H9 (cell line): ENCODE data around the gene ARHGAP15. TPM values are rescaled to one million over a fixed set of nuclear protein-coding genes. Genes with fewer than 3 reads are reported as not detected.

ENCODE experiments used
- DNase-seq: peaks from one replicate; pipeline ENCODE4 v3.0.0-alpha.2; 2017
- H2AFZ ChIP-seq: one replicate; pipeline ENCODE4 v1.6.1; 2013; ENCODE audit warnings: mild to moderate bottlenecking, low read length, control low read depth, moderate library complexity
- H2AK5ac ChIP-seq: 2 replicates; pipeline ENCODE4 v1.6.1; 2013; ENCODE audit warnings: low read length, control low read depth, mixed read lengths; ENCODE audit not compliant: insufficient read length
- H2BK120ac ChIP-seq: one replicate; pipeline ENCODE4 v1.6.1; 2013; ENCODE audit warnings: low read depth, mild to moderate bottlenecking, low read length, control low read depth, inconsistent platforms; ENCODE audit not compliant: poor library complexity, severe bottlenecking
- H2BK12ac ChIP-seq: 2 replicates; pipeline ENCODE4 v1.6.1; 2013; ENCODE audit warnings: low read length, control low read depth, mixed read lengths, low read depth; ENCODE audit not compliant: insufficient read length
- H2BK15ac ChIP-seq: 2 replicates; pipeline ENCODE4 v1.6.1; 2013; ENCODE audit warnings: low read depth, low read length, control low read depth
- H2BK20ac ChIP-seq: one replicate; pipeline ENCODE4 v1.6.1; 2013; ENCODE audit warnings: low read depth, mild to moderate bottlenecking, low read length, control low read depth, inconsistent platforms; ENCODE audit not compliant: poor library complexity, severe bottlenecking
- H2BK5ac ChIP-seq: 2 replicates; pipeline ENCODE4 v1.6.1; 2013; ENCODE audit warnings: low read length, control low read depth, mixed read lengths; ENCODE audit not compliant: insufficient read length
- H3K14ac ChIP-seq: 2 replicates; pipeline ENCODE4 v1.6.1; 2013; ENCODE audit warnings: low read length, control low read depth; ENCODE audit not compliant: insufficient read depth
- H3K18ac ChIP-seq: 2 replicates; pipeline ENCODE4 v1.6.1; 2013; ENCODE audit warnings: low read depth, mild to moderate bottlenecking, mixed read lengths, low read length, control low read depth; ENCODE audit not compliant: insufficient read length
- H3K23ac ChIP-seq: 2 replicates; pipeline ENCODE4 v1.6.1; 2013; ENCODE audit warnings: low read length, control low read depth, mixed read lengths, low read depth; ENCODE audit not compliant: insufficient read length
- H3K23me2 ChIP-seq: 2 replicates; pipeline ENCODE4 v1.6.1; 2013; ENCODE audit warnings: low read depth, mild to moderate bottlenecking, mixed read lengths, low read length, control low read depth; ENCODE audit not compliant: insufficient read length, poor library complexity, severe bottlenecking
- H3K27ac ChIP-seq: 2 replicates; pipeline ENCODE4 v1.5.1; 2013; ENCODE audit warnings: low read length, control low read depth, mixed read lengths, low read depth; ENCODE audit not compliant: insufficient read length
- H3K27me3 ChIP-seq: 2 replicates; pipeline ENCODE4 v1.6.1; 2013; ENCODE audit warnings: low read length, control low read depth, inconsistent platforms; ENCODE audit not compliant: insufficient read depth
- H3K4ac ChIP-seq: 2 replicates; pipeline ENCODE4 v1.6.1; 2013; ENCODE audit warnings: low read depth, mild to moderate bottlenecking, control low read depth, inconsistent platforms, low read length, moderate library complexity
- H3K4me1 ChIP-seq: 2 replicates; pipeline ENCODE4 v1.6.1; 2013; ENCODE audit warnings: low read length, control low read depth, inconsistent platforms; ENCODE audit not compliant: insufficient read depth
- H3K4me2 ChIP-seq: 2 replicates; pipeline ENCODE4 v1.6.1; 2013; ENCODE audit warnings: low read length, control low read depth, mixed read lengths; ENCODE audit not compliant: insufficient read length, insufficient read depth
- H3K56ac ChIP-seq: 2 replicates; pipeline ENCODE4 v1.6.1; 2013; ENCODE audit warnings: low read depth, mild to moderate bottlenecking, mixed read lengths, low read length, control low read depth; ENCODE audit not compliant: insufficient read length
- H3K79me1 ChIP-seq: 2 replicates; pipeline ENCODE4 v1.6.1; 2013; ENCODE audit warnings: low read depth, mild to moderate bottlenecking, moderate library complexity, low read length, control low read depth, inconsistent platforms; ENCODE audit not compliant: insufficient read depth, poor library complexity, severe bottlenecking
- H3K79me2 ChIP-seq: 2 replicates; pipeline ENCODE4 v1.6.1; 2013; ENCODE audit warnings: low read length, control low read depth, inconsistent platforms; ENCODE audit not compliant: insufficient read depth
- H3K9ac ChIP-seq: 2 replicates; pipeline ENCODE4 v1.6.1; 2013; ENCODE audit warnings: low read length, control low read depth, mixed read lengths; ENCODE audit not compliant: insufficient read length; ENCODE audit errors: extremely low read depth
- H3K9me3 ChIP-seq: one replicate; pipeline ENCODE4 v1.6.1; 2013; ENCODE audit warnings: low read depth, low read length, inconsistent platforms; ENCODE audit not compliant: control insufficient read depth
- H3T11ph ChIP-seq: one replicate; pipeline ENCODE4 v1.6.1; 2013; ENCODE audit warnings: mild to moderate bottlenecking, low read length, control low read depth, inconsistent platforms
- H4K20me1 ChIP-seq: one replicate; pipeline ENCODE4 v1.6.1; 2013; ENCODE audit not compliant: control insufficient read depth, insufficient read length, insufficient read depth
- H4K5ac ChIP-seq: 2 replicates; pipeline ENCODE4 v1.6.1; 2013; ENCODE audit warnings: low read depth, mild to moderate bottlenecking, mixed read lengths, low read length, control low read depth; ENCODE audit not compliant: insufficient read length
- H4K8ac ChIP-seq: replicated peaks from 2 replicates; pipeline ENCODE4 v1.6.1; 2013; ENCODE audit warnings: low read length, control low read depth, mixed read lengths, low read depth; ENCODE audit not compliant: insufficient read length
- H4K91ac ChIP-seq: 2 replicates; pipeline ENCODE4 v1.6.1; 2013; ENCODE audit warnings: low read depth, mild to moderate bottlenecking, moderate library complexity, mixed read lengths, low read length, control low read depth; ENCODE audit not compliant: insufficient read length
- H3K27ac Mint-ChIP-seq, 3 experiments: 2 replicates in 2 of 3; 3 replicates in 1 of 3; pipeline ENCODE4 v1.8.0; 2020 to 2021; ENCODE audit warnings: mixed read lengths in 3 of 3, mild to moderate bottlenecking in 1 of 3, moderate library complexity in 1 of 3
- H3K27me3 Mint-ChIP-seq: 2 replicates; pipeline ENCODE4 v1.8.0; 2021; ENCODE audit warnings: low read depth, mild to moderate bottlenecking, moderate library complexity, mixed read lengths
- H3K36me3 Mint-ChIP-seq, 3 experiments: 2 replicates in 2 of 3; 3 replicates in 1 of 3; pipeline ENCODE4 v1.8.0; 2020 to 2021; ENCODE audit warnings: low read depth in 3 of 3, mixed read lengths in 3 of 3; ENCODE audit not compliant: insufficient read depth in 1 of 3
- H3K4me1 Mint-ChIP-seq, 2 experiments: 2 replicates each; pipeline ENCODE4 v1.8.0; 2020; ENCODE audit warnings: mixed read lengths in 2 of 2
- H3K4me3 Mint-ChIP-seq, 2 experiments: 2 replicates in 1 of 2; 3 replicates in 1 of 2; pipeline ENCODE4 v1.8.0; 2020 to 2021; ENCODE audit warnings: mild to moderate bottlenecking in 2 of 2, mixed read lengths in 2 of 2, moderate library complexity in 1 of 2
- H3K9me3 Mint-ChIP-seq, 2 experiments: 2 replicates in 1 of 2; 3 replicates in 1 of 2; pipeline ENCODE4 v1.8.0; 2020; ENCODE audit warnings: mild to moderate bottlenecking in 2 of 2, mixed read lengths in 2 of 2, moderate library complexity in 1 of 2
- CTCF ChIP-seq: fragments of 200-600 bp; sonication (generic); conservative IDR thresholded peaks from 3 replicates; pipeline ENCODE4 v1.8.0; 2021; ENCODE audit warnings: antibody characterized with exemption, mild to moderate bottlenecking
- WGBS: extraction: QIAGEN DNeasy Blood & Tissue Kit; methylation state at CpG from one replicate; pipeline ENCODE4 v1.1.7; 2013; ENCODE audit warnings: missing lambda C conversion rate, low lambda C conversion rate, mixed read lengths; ENCODE audit not compliant: insufficient read length; ENCODE audit errors: extremely low coverage; 5-methylcytosine and 5-hydroxymethylcytosine counted together
- total RNA-seq: library from RNA; stranded (reverse); gene quantifications from 2 replicates; pipeline ENCODE4 v1.2.1, GENCODE V29; 2021

Gene ARHGAP15
- total RNA-seq, 1 experiment from 2014 or later, result not detected

GRCh38 chr2:143793381-143793780 is 664.2 kb downstream of the ARHGAP15 start:
- H2BK15ac ChIP-seq, result no peak overlapping the region
- peaks cover 0 to 1% (median 0%) of the 10 kb centered on the region in 3 experiments; a peak in 1 of 7 replicates for H3K36me3 Mint-ChIP-seq
- DNase-seq, result no peak

More at GRCh38 chr2:143793381-143793780, 664.2 kb downstream of the ARHGAP15 start:
- Histone ChIP-seq H3K56ac (no peak overlapping the region), H2AFZ (no peak overlapping the region), H3K4me2 (no peak overlapping the region), H3K27ac (no peak overlapping the region), H2BK120ac (no peak overlapping the region), H3K23ac (no peak overlapping the region), H3T11ph (no peak overlapping the region), H2AK5ac (no peak overlapping the region), H3K23me2 (no peaks in the 10 kb centered on the region), H3K14ac (no peak overlapping the region), H4K5ac (no peak overlapping the region), H3K79me1 (no peaks in the 10 kb centered on the region), H2BK12ac (no peak overlapping the region), H3K79me2 (no peaks in the 10 kb centered on the region), H3K18ac (no peak overlapping the region), H2BK20ac (no peak overlapping the region), H4K91ac (no peak overlapping the region), H2BK5ac (no peak overlapping the region), H3K9ac (no peak overlapping the region), H4K20me1 (no peaks in the 10 kb centered on the region), H3K4me1 (no peaks in the 10 kb centered on the region), H3K27me3 (no peaks in the 10 kb centered on the region), H3K9me3 (no peaks in the 10 kb centered on the region), H3K4ac (no peak overlapping the region), H4K8ac (no peak overlapping the region)
- Mint-ChIP-seq H3K9me3 (peaks cover 0 to 2% of the 10 kb centered on the region in 2 experiments; a peak in 1 of 5 replicates), H3K4me3 (no peak overlapping the region), H3K4me1 (peaks cover 18 to 19% of the 10 kb centered on the region in 2 experiments), H3K27ac (no peak overlapping the region; a peak in 1 of 7 replicates), H3K27me3 (no peaks in the 10 kb centered on the region)
- WGBS, result no CpG with 5 or more reads among the region's 3 CpGs
- no peak for TF ChIP-seq CTCF
